T-helper 1 cell treated with Interleukin-12 subunit alpha and Interleukin-12 subunit beta and Interleukin-4 antibody, amounts not matched to agents 30 ng/mL and 1 ng/mL, for 36 hours (primary cell): ENCODE data around the gene FOSL2. TPM values are rescaled to one million over a fixed set of nuclear protein-coding genes. Genes with fewer than 3 reads are reported as not detected.

Experiments used
- intact Hi-C: fragments of 100-400 bp; cut with micrococcal nuclease; formaldehyde crosslinking; loops from one replicate; pipeline ENCODE4 v1.15.1; 2024
- total RNA-seq: library from RNA; stranded (reverse); gene quantifications from 2 replicates; pipeline ENCODE4 v1.2.3, GENCODE V29; 2022

Gene FOSL2
- total RNA-seq, 1 donor from 2014 or later = 32.4 TPM

DNA sequence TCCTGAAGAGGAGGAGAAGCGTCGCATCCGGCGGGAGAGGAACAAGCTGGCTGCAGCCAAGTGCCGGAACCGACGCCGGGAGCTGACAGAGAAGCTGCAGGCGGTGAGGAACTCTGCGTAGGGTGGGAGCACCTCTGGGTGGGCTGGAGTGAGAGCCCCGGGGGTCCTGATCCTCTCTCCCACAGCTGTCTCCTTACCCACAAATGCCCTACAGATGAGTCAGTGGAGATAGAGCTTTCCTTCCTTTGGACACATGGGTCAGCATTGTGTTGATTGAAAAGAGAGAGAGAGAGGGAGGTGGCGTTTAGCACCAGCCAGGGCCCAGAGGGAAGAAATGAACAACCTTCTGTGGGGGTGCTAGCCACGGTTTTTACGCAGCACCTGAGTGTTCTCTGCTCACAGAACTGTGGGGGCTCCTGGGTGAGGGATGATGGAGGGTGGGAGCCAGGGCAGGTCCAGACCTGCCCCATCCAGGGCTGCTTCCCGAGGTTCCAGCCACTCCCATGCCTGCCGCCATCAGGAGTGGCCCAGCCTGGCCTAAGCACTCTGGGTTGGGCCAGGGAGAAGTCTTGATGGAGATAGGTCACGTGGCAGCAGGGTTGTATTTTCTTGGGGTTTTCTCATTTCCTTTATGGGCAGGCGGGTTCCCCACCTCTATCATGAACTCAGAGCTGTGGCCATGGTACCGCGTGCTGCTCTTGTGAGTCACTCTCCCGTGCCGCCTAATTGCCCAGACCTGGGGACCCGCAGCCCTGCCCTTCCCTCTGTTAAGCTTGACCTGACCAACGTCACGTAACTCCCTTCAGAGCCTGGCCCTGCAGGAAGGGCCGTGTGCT, 16.3 kb downstream of the FOSL2 start:
- intact Hi-C loops = loop anchor here (1.0 kb wide), 1 partner anchor 43 kb away; no protein-coding TSS in a partner anchor

DNA sequence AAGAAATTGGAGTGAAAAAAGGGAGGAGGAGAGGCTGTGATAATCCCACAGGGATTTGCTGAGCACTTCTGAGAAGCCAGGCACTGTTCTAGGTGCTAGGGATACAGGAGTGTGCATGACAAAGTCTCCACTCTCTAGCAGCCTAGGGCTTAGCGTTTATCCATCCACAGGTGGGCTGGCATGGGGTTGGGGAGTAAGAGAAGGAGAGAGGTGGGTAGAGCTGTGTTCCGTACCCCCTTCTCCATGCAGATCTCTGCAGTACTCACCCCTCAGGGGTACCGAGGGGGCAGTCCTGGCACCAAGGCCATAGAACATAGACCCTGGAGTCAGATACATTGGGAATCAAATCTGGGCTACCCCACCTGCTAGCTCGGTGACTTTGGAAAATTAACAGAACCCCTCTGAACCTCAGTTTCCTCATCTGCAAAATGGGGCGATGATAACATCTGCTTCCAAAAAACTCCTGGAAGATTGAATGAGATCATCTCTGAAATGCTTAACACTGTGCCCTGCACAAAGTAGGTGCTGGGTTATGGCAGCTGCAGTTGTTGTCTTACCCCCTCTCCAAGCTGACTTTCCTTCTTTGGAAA, 18.6 kb downstream of the FOSL2 start:
- intact Hi-C loops = loop anchor here (2.0 to 5.0 kb wide), 2 partner anchors 54 to 709 kb away; no protein-coding TSS in a partner anchor

DNA sequence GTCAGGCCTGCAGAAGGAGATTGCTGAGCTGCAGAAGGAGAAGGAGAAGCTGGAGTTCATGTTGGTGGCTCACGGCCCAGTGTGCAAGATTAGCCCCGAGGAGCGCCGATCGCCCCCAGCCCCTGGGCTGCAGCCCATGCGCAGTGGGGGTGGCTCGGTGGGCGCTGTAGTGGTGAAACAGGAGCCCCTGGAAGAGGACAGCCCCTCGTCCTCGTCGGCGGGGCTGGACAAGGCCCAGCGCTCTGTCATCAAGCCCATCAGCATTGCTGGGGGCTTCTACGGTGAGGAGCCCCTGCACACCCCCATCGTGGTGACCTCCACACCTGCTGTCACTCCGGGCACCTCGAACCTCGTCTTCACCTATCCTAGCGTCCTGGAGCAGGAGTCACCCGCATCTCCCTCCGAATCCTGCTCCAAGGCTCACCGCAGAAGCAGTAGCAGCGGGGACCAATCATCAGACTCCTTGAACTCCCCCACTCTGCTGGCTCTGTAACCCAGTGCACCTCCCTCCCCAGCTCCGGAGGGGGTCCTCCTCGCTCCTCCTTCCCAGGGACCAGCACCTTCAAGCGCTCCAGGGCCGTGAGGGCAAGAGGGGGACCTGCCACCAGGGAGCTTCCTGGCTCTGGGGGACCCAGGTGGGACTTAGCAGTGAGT, 19.4 kb downstream of the FOSL2 start:
- intact Hi-C loops = loop anchor here (2.0 to 5.0 kb wide), 2 partner anchors 53 to 710 kb away; no protein-coding TSS in a partner anchor

DNA sequence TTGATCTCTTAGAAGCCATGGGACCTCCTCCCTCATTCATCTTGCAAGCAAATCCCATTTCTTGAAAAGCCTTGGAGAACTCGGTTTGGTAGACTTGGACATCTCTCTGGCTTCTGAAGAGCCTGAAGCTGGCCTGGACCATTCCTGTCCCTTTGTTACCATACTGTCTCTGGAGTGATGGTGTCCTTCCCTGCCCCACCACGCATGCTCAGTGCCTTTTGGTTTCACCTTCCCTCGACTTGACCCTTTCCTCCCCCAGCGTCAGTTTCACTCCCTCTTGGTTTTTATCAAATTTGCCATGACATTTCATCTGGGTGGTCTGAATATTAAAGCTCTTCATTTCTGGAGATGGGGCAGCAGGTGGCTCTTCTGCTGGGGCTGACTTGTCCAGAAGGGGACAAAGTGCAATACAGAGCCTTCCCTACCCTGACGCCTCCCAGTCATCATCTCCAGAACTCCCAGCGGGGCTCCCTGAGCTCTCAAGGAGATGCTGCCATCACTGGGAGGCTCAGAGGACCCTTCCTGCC, 20.0 kb downstream of the FOSL2 start:
- intact Hi-C loops = loop anchor here (5.0 kb wide), 1 partner anchor 710 kb away; no protein-coding TSS in a partner anchor

DNA sequence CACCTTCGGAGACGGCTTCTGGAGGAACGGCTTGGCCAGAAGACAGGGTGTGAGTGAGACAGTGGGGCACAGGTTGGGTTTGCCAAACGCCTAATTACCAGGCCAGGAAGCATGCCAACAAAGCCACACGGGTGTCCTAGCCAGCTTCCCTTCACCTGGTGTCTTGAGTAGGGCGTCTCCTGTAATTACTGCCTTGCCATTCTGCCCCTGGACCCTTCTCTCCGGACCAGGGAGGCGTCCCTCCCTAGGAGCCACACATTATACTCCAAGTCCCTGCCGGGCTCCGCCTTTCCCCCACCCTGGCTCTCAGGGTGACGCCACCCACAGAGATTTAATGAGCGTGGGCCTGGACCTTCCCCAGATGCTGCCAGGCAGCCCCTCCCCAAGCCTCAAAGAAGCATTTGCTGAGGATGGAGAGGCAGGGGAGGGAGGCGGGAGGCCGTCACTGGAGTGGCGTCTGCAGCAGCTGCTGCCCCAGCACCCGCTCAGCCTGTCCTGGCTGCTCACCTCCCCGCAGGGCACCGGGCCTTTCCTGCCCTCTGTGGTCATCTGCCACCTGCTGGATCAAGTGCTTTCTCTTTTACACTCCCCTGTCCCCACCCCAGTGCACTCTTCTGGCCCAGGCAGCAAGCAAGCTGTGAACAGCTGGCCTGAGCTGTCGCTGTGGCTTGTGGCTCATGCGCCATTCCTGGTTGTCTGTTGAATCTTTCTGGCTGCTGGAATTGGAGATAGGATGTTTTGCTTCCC, 20.7 kb downstream of the FOSL2 start:
- intact Hi-C loops = loop anchor here (5.0 kb wide), 1 partner anchor 711 kb away; no protein-coding TSS in a partner anchor

DNA sequence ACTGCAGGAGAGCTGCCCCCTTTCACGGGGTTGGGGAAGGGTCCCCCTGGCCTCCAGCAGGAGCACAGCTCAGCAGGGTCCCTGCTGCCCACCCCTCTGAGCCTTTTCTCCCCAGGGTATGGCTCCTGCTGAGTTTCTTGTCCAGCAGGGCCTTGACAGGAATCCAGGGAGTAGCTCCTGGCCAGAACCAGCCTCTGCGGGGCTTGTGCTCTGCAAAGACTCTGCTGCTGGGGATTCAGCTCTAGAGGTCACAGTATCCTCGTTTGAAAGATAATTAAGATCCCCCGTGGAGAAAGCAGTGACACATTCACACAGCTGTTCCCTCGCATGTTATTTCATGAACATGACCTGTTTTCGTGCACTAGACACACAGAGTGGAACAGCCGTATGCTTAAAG, 21.2 kb downstream of the FOSL2 start:
- intact Hi-C loops = loop anchor here (5.0 kb wide), 1 partner anchor 712 kb away; no protein-coding TSS in a partner anchor

DNA sequence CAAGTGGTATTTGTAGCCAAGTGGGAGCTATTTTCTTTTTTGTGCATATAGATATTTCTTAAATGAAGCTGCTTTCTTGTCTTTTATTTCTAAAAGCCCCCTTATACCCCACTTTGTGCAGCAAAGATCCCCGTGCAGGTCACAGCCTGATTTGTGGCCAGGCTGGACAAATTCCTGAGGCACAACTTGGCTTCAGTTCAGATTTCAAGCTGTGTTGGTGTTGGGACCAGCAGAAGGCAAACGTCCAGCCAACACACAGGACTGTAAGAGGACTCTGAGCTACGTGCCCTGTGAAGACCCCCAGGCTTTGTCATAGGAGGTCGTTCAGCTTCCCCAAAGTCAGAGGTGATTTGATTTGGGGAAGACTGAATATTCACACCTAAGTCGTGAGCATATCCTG, 21.9 kb downstream of the FOSL2 start:
- intact Hi-C loops = loop anchor here (5.0 kb wide), 1 partner anchor 712 kb away; no protein-coding TSS in a partner anchor

DNA sequence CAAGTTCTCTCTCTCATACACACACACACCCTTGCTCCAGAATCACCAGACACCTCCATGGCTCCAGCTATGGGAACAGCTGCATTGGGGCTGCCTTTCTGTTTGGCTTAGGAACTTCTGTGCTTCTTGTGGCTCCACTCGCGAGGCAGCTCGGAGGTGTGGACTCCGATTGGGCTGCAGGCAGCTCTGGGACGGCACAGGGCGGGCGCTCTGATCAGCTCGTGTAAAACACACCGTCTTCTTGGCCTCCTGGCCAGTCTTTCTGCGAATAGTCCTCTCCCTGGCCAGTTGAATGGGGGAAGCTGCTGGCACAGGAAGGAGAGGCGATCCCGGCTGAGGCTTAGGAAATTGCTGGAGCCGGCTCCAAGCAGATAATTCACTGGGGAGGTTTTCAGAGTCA, 22.4 kb downstream of the FOSL2 start:
- intact Hi-C loops = no loop called here

DNA sequence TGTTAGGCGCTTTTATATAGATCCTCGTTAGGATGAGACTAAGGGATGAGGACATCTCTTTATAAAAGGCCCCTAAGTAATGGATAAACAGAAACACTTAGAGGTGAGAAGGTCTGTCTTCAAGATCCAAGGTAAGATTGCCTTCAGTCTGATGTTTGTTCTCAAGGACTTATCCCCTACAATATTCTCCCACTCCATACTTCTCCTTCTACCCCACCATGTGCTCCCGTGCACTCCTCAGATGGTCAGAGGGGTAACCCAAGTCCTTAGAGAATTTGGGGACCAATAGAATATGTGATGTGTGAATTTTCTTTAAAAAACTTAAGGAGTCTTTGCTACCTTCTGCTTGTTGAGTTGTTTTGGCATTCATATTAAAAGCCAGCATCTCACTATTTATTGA, 23.1 kb downstream of the FOSL2 start:
- intact Hi-C loops = no loop called here

DNA sequence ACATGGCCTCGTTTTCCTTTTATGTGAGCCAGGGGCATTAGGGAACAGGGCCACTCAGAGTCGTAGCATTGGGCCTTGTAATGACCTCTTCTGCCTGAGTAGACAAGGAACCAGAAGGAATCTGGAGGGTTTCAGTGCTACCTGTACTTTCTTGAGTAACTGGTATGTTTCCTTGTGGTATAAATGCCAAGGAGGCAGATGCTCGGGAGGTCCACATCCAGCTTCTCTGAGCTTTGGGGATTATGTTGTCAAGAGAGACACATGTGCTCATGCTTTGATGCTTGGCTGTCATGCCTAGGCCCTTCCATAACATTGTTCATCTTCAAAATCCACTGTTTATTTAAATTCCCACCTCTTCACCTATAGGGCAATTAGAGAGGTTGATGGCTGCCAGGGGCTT, 26.3 kb downstream of the FOSL2 start:
- intact Hi-C loops = no loop called here

DNA sequence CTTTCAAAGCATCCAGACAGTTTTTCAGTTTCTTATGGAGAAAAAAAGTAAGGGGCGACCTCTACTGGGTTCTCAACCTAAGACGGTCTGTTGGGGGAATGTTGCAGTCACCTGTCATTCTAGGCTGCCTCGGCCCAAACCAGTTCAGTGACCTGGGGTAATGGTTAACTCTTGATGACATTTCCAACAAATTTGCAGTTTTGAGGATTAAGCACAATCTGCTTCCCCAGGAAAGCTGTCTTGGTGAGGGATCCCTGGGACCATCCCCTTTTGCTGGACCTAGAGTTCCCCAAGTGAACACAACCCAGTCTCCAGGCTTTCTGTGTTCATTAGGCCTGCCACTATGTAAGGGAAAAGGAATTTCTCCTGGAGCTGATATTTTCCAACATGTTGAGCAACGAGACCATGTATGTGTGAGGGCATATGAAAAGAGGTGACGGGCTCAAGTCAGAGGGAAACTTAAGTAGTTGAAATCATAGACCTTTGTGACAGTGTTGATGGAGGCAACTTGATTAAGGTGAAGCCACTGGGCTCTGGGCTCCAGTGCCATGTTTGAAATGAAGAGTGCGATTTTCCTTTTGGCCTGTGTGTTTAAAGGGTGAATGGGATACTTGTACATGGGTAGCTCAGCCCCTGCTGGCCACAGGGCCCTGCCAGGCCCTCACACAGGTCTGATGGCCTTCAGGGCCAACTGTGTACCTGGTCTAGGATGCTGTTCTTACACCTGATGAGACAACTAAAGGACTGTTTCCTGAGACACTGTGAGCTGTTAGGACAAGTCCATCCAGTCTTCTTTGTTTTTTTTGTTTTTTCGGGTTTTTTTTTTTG, 27.0 kb downstream of the FOSL2 start:
- intact Hi-C loops = no loop called here

DNA sequence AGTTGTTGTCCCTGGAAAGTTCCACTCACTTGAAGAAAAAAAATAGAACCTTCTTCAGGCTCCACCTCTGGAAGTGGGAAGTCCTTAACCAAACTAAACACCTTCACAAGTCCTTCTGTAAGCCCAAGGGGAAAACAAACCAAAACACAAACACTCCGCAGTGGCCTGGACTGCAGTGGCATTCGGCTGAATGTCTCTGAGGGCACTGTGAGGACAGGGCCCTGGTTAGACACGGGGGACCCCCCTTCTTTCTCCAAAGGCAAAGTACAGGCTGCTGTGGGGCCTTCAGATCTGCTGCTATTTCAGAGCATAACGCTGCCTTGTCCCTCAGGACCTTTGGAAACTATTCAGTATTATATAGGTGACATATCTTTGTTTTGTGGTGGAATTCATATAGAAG, 28.1 kb downstream of the FOSL2 start:
- intact Hi-C loops = no loop called here

DNA sequence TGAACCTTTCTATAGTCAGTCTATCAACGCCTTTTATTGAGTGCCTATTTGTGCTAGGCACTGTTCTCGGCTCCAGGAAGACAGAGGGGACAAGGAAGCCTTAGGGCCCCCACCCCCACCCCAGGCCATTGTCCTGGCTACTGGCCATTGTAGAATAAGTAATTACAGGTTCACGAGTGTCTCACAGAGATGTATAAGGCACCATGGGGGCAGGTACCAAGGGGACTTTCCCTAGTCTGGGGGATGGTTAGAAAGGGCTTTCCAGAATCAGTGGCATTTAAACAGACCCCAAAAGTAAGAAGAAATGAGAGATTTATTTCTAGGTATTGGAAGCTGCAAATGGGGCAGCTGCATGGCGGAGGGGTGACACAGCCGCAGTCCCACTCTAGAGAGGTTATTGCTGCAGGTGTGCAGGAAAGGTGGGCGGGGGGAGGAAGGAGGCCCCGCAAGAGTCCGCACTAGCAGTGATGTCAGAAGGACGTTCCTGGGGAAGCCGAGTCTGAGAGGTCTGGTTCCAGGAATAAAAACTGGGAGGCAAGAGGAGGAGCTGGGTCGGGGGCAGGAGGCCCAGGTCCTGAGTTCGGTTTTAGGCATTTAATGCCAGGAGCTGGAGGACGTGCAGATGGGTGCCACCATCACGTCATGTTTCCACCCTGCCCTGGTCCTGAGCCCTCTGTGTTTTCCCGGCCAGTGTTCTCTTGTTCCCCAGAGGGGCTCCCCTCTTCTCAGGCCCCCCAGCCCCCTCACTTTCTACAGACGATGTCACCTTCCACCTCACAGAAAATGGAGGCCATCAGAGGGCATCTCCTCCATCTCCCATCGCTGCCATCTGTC, 30.5 kb downstream of the FOSL2 start:
- intact Hi-C loops = no loop called here

DNA sequence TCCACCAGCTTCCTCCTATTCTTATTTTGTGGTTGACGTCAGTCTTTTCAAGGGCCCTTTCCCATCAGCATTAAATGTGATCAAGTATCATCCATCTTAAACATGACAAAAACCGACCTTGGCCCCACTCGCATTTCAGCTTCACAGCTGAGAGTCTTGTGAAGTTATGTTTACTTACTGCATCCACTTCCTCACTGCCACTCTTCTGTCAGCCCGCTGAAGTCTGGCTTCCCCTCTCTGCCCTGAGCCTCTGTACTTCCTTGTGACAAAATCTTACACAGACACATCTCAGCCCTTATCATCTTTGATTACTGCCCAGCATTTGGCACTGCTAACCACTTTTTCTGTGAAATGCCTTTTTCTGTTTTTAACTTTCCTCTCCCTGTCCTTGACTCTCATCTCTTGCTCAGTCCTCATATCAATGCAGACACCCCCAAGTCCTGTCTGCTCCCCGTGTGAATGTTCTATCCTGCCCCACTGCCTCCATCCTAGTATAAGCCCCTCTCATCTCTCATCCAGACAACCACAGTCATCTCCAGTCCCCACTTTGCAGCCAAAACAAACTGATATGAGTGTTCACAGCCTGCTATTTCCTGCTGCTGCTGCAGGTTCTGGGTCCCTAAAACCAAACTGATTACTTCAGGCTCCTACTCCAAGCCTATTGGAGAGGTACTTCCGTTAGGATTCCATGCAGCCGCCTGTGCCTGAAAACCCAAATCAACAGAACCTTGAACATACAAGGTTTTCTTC, 31.4 kb downstream of the FOSL2 start:
- intact Hi-C loops = loop anchor here (1.0 kb wide), 3 partner anchors 14 to 30 kb away; no protein-coding TSS in a partner anchor

DNA sequence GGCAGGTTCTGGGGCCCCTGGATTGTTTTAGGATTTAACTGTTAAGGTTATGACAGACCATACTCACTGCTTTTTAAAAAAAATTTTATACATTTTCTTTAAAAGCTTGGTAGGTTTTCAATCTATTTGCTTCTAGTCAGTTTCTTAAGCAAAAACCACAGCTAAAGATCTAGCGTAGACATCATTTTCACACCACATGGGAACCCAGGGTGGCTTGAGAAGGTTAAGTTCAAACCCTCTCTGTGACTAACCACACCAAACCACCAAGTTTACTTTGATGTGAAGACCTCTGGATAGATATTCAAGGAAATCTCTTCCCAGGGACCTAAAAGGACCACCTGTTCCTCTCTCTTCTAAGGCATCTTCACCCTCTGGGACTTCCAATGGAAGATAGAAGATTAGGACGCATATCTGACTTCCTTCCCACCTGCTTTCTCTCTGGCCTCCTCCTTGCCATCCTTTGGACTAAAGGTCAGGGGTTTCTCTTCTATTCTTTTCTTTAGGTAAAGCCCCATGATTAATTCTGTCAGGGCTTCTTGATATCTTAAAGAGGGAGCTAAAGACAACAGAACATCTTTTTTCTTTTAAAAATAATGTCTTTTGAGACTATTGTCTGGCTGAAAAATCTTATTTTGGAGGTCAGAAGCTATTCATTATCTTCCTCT, 32.3 kb downstream of the FOSL2 start:
- intact Hi-C loops = loop anchor here (1.0 kb wide), 3 partner anchors 15 to 31 kb away; no protein-coding TSS in a partner anchor

DNA sequence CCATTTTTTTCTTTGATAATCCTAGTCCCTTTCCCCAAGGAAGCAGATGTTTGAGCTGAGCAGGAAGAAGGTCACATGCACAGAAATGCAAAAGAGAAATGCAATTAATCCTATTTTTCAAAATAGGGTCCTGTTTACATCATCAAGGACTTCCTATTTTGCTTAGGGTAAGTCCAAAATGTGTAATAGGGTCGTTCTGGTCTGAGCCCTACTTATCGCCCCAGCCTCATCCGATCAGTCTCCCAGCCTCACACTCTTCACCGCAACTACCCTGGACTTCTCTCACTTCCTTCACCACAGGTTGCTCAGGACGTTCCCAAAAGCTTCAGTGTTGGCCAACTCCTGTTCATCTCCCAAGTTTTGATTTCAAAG, 32.8 kb downstream of the FOSL2 start:
- intact Hi-C loops = no loop called here

DNA sequence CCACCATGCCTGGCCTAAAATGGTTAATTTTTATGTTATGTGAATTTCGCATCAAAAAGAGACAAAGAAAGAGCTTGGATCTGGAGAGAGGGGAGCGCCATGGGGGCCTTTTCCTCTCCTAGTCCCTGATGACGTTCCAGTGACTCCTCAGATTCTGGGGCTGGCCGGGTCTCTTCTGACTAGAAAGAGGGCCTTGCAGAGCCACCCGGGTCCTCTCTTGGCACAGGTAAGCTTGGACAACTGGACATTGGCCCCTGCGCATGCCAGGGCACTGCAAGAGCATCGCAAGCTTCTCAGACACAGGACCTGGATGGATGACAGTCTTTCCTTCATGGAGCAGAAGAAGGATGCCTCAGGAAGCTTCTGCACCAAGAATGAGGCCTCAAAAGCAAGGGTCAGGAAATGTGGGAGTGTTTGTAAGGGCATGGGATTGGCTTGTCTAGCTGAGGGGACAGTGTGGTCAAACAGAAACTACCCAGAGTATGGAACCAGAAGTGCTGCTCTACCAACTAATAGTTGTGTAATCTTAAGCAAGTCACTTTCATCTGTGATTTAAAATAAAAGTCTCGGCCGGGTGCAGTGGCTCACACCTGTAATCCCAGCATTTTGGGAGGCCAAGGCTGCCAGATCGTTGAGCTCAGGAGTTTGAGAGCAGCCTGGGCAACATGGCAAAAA, 35.2 kb downstream of the FOSL2 start:
- intact Hi-C loops = no loop called here
